T-helper 22 cell (primary cell): ENCODE measurements around the gene GFRA1.
"Not testable (repeated sequence)": the region's sequence is repeated elsewhere in the genome, so short reads cannot be mapped to it uniquely, and the experiment has no call there.

Experiments used
- DNase-seq: peaks from one replicate; pipeline ENCODE4 v3.0.0-alpha.2; 2020; ENCODE audit warnings: low read depth

Gene GFRA1

GRCh38 chr10:116197946-116198675 lies 74.9 kb downstream of the GFRA1 start:
- no peak for DNase-seq

GRCh38 chr10:116195583-116195982 lies 77.4 kb downstream of the GFRA1 start:
- no peak for DNase-seq

GRCh38 chr10:116195039-116195438 lies 78.0 kb downstream of the GFRA1 start:
- no peak for DNase-seq

- DNase-seq: no peak
These were observed 78.9 kb downstream of the GFRA1 start for GRCh38 chr10:116194061-116194460.

- DNase-seq: no peak
These were observed 82.1 kb downstream of the GFRA1 start for GRCh38 chr10:116190883-116191282.

GRCh38 chr10:116186273-116186672 lies 86.7 kb downstream of the GFRA1 start:
- DNase-seq: no peak

GRCh38 chr10:116185199-116185867 lies 87.7 kb downstream of the GFRA1 start:
- DNase-seq: no peak

GRCh38 chr10:116184512-116184794 lies 88.6 kb downstream of the GFRA1 start:
- no peak for DNase-seq

- DNase-seq: no peak
These were observed 89.1 kb downstream of the GFRA1 start for GRCh38 chr10:116183733-116184511.

- DNase-seq: no peak
These were observed 90.6 kb downstream of the GFRA1 start for GRCh38 chr10:116182426-116182825.

GRCh38 chr10:116178086-116178605 lies 94.9 kb downstream of the GFRA1 start:
- DNase-seq: no peak

GRCh38 chr10:116175231-116175630 lies 97.8 kb downstream of the GFRA1 start:
- DNase-seq: no peak

- DNase-seq: no peak
These were observed 101.5 kb downstream of the GFRA1 start for GRCh38 chr10:116171505-116171904.

GRCh38 chr10:116170815-116171250 lies 102.2 kb downstream of the GFRA1 start:
- DNase-seq: no peak

- DNase-seq: no peak
These were observed 103.1 kb downstream of the GFRA1 start for GRCh38 chr10:116169782-116170445.

- DNase-seq: no peak
These were observed 104.3 kb downstream of the GFRA1 start for GRCh38 chr10:116168745-116169144.

- no peak for DNase-seq
These were observed 104.7 kb downstream of the GFRA1 start for GRCh38 chr10:116168329-116168728.

GRCh38 chr10:116165941-116166340 lies 107.1 kb downstream of the GFRA1 start:
- not testable (repeated sequence) for DNase-seq

GRCh38 chr10:116164291-116164690 lies 108.7 kb downstream of the GFRA1 start:
- no peak for DNase-seq

- no peak for DNase-seq
These were observed 109.5 kb downstream of the GFRA1 start for GRCh38 chr10:116163333-116164131.

- no peak for DNase-seq
These were observed 110.2 kb downstream of the GFRA1 start for GRCh38 chr10:116162851-116163250.
